Type B pancreatic cell (in vitro differentiated cells): ENCODE measurements around the gene FRY. TPM values are rescaled to one million over a fixed set of nuclear protein-coding genes. Genes with fewer than 3 reads are reported as not detected.
A peak's percentile ranks its signal among the peaks of the same experiment; 100 is the strongest.

ENCODE experiments used
- DNase-seq: peaks from one replicate; pipeline ENCODE4 v3.0.0; 2021; ENCODE audit warnings: mixed read lengths; ENCODE audit not compliant: unreplicated experiment; ENCODE audit errors: extremely low spot score
- H3K27ac Mint-ChIP-seq: 2 replicates; pipeline ENCODE4 v1.8.0; 2021; ENCODE audit warnings: mild to moderate bottlenecking, mixed read lengths
- H3K27me3 Mint-ChIP-seq: 2 replicates; pipeline ENCODE4 v1.8.0; 2021; ENCODE audit warnings: mixed read lengths
- H3K36me3 Mint-ChIP-seq: 2 replicates; pipeline ENCODE4 v1.8.0; 2021; ENCODE audit warnings: mixed read lengths
- H3K4me1 Mint-ChIP-seq: one replicate; pipeline ENCODE4 v1.8.0; 2021; ENCODE audit warnings: mixed read lengths; ENCODE audit not compliant: unreplicated experiment
- H3K4me3 Mint-ChIP-seq: 2 replicates; pipeline ENCODE4 v1.8.0; 2021; ENCODE audit warnings: mild to moderate bottlenecking, mixed read lengths
- H3K9me3 Mint-ChIP-seq: 2 replicates; pipeline ENCODE4 v1.8.0; 2021; ENCODE audit warnings: mixed read lengths
- CTCF ChIP-seq: fragments of 200-600 bp; sonication (generic); conservative IDR thresholded peaks from 2 replicates; pipeline ENCODE4 v1.5.0; 2021; ENCODE audit warnings: antibody characterized with exemption, mild to moderate bottlenecking
- total RNA-seq: library from RNA; stranded (reverse); gene quantifications from 2 replicates; pipeline ENCODE4 v1.2.1, GENCODE V29; 2021; ENCODE audit warnings: low replicate concordance

The FRY gene
- total RNA-seq, 1 donor from 2014 or later, result 13.4 TPM

GRCh38 chr13:32224916-32225315 lies 193.3 kb downstream of the FRY start:
- no peaks in the 10 kb centered on the region for H3K27me3 Mint-ChIP-seq
- no peak overlapping the region for H3K27ac Mint-ChIP-seq
- peaks cover 10% of the 10 kb centered on the region for H3K4me1 Mint-ChIP-seq
- no peak for DNase-seq
- TF ChIP-seq CTCF, result no peak
- no peak overlapping the region for H3K4me3 Mint-ChIP-seq
- H3K36me3 Mint-ChIP-seq, result peaks cover 18% of the 10 kb centered on the region
- H3K9me3 Mint-ChIP-seq, result peaks cover 8% of the 10 kb centered on the region

- no peak for TF ChIP-seq CTCF
Observed at GRCh38 chr13:32225481-32225931, 193.9 kb downstream of the FRY start.

GRCh38 chr13:32228330-32229041 lies 196.9 kb downstream of the FRY start:
- H3K27ac Mint-ChIP-seq, result peak overlapping the region; percentile 2
- no peaks in the 10 kb centered on the region for H3K9me3 Mint-ChIP-seq
- TF ChIP-seq CTCF, result no peak
- peaks cover 18% of the 10 kb centered on the region for H3K4me1 Mint-ChIP-seq
- H3K36me3 Mint-ChIP-seq, result peaks cover 14% of the 10 kb centered on the region
- no peak for DNase-seq
- H3K27me3 Mint-ChIP-seq, result no peaks in the 10 kb centered on the region
- no peak overlapping the region for H3K4me3 Mint-ChIP-seq

More at GRCh38 chr13:32225481-32225931, 193.9 kb downstream of the FRY start:
- Mint-ChIP-seq H3K36me3 (peaks cover 17% of the 10 kb centered on the region), H3K27ac (no peak overlapping the region), H3K27me3 (no peaks in the 10 kb centered on the region), H3K4me1 (peaks cover 10% of the 10 kb centered on the region), H3K9me3 (peaks cover 8% of the 10 kb centered on the region), H3K4me3 (no peak overlapping the region)
- DNase-seq, result no peak

- no peaks in the 10 kb centered on the region for H3K9me3 Mint-ChIP-seq
- TF ChIP-seq CTCF, result no peak
- no peak for DNase-seq
- peaks cover 20% of the 10 kb centered on the region for H3K4me1 Mint-ChIP-seq
- no peaks in the 10 kb centered on the region for H3K27me3 Mint-ChIP-seq
- H3K27ac Mint-ChIP-seq, result no peak overlapping the region
- peaks cover 14% of the 10 kb centered on the region for H3K36me3 Mint-ChIP-seq
- no peak overlapping the region for H3K4me3 Mint-ChIP-seq
Observed at GRCh38 chr13:32229443-32229842, 197.9 kb downstream of the FRY start.

GRCh38 chr13:32232263-32232662 lies 200.7 kb downstream of the FRY start:
- Mint-ChIP-seq H3K36me3 (peaks cover 6% of the 10 kb centered on the region), H3K4me3 (no peak overlapping the region), H3K27ac (no peak overlapping the region), H3K4me1 (peaks cover 20% of the 10 kb centered on the region), H3K27me3 (no peaks in the 10 kb centered on the region), H3K9me3 (no peaks in the 10 kb centered on the region)
- no peak for TF ChIP-seq CTCF
- no peak for DNase-seq
